Pancreas (tissue), 10 donors: ENCODE results near the gene CCT6B. TPM values are rescaled to one million over a fixed set of nuclear protein-coding genes. Genes with fewer than 3 reads are reported as not detected.
"Not testable (repeated sequence)": the region's sequence is repeated elsewhere in the genome, so short reads cannot be mapped to it uniquely, and the experiment has no call there.

Source experiments
- ATAC-seq, 4 donors: fragments of 200-7000 bp; cut with Tn5 transposase; one replicate each; pipeline versions ENCODE4 v1.8.0 to v1.9.1; 2020; ENCODE audit warnings: mild to moderate bottlenecking in 4 of 4, moderate library complexity in 4 of 4
- DNase-seq, 6 donors: peaks; one replicate each; pipeline ENCODE4 v3.0.0-alpha.2; 2020
- FAIRE-seq: peaks from 2 replicates; lab custom pipeline; 2012; peaks lifted over from hg19 to GRCh38; lab: Jason Lieb, UNC
- H3K27ac ChIP-seq, 4 donors: fragments of 200-600 bp; sonication (generic); 1 replicate in 3 of 4; 2 replicates in 1 of 4; pipeline versions ENCODE4 v1.5.0 to v1.8.0; 2020
- H3K27me3 ChIP-seq, 4 donors: fragments of 200-600 bp; one replicate each; pipeline ENCODE4 v1.8.0; 2021
- H3K36me3 ChIP-seq, 3 donors: fragments of 200-600 bp; sonication (generic) in 1 of 3; one replicate each; pipeline versions ENCODE4 v1.5.0 to v1.8.0; 2020 to 2021
- H3K4me1 ChIP-seq, 3 donors: fragments of 200-600 bp; one replicate each; pipeline ENCODE4 v1.8.0; 2021
- H3K4me3 ChIP-seq, 4 donors: fragments of 200-600 bp; sonication (generic) in 2 of 4; one replicate each; pipeline versions ENCODE4 v1.5.0 to v1.8.0; 2020 to 2021
- H3K9me3 ChIP-seq, 4 donors: fragments of 200-600 bp; one replicate each; pipeline ENCODE4 v1.8.0; 2021
- WGBS, 2 donors: extraction: QIAGEN DNeasy Blood & Tissue Kit; methylation state at CpG; one replicate each; pipeline ENCODE4 v1.1.7; 2013; 5-methylcytosine and 5-hydroxymethylcytosine counted together
- intact Hi-C, 3 donors: fragments of 100-400 bp; cut with DNase I; formaldehyde crosslinking; loops; one replicate each; pipeline versions ENCODE4 v1.11.1 to v1.14.2; 2022
- polyA plus RNA-seq, 2 donors: library from polyadenylated mRNA; stranded (reverse); fragments of 200-250 nt; gene quantifications; one replicate each; pipeline ENCODE4 v1.2.3, GENCODE V29; 2013
- total RNA-seq, 6 donors: library from RNA; stranded (reverse); fragmentation: NEBNext Ultra II Directional in 4 of 6; extraction: Animal tissue kit (Norgen Biotek cat#: 25700) in 4 of 6; gene quantifications; one replicate each; pipeline versions ENCODE4 v1.2.1 to v1.2.4, GENCODE V29; 2021 to 2023
- TF ChIP-seq, protein P1 (sequence below), 4 donors: fragments of 200-600 bp; sonication (generic) in 3 of 4; IDR thresholded peaks; one replicate each; pipeline versions ENCODE4 v1.5.0 to v1.8.0; 2021; ENCODE audit warnings: antibody characterized with exemption in 4 of 4
- donor health status: healthy with polysubstance abuse.
- donor health status: DM: no; HTN: no; CAD: no; lungs with moderate emphysema.
- donor health status: DM: no; HTN: no; CAD: no.
- donor health status: control.
- donor health status: control.
- donor health status: Bipolar disorder and iron deficiency.
- donor health status: DM: yes; HTN: yes; CAD: no.
- donor health status: DM: no; HTN: no; CAD: no.
- donor health status: DM: no; HTN: no; CAD: no.
- donor health status: DM: yes; HTN: yes; CAD: no.

CCT6B gene
- total and polyA plus RNA-seq, 8 donors, result 0.68 to 4.0 (median 1.3) TPM

DNA sequence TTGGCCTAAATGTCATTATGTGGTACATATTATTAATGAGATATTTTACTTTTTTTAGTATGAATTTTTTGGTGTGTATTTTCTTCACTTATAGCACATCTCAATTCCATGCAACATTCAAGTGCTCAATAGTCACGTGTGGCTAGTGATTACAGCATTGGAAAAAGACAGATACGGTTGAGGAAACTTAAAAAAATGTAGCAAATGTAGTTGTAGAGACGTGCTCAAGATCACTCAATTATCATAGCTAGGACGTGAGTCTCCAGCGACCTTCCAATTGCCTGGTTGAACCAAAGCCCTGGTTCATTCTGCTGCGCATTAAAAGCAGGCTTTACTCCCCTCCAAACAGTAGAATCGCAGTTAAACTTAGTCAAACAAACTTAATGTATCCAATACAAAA lies 17.9 kb upstream of the CCT6B start:
- peaks cover 0 to 13% (median 0%) of the 10 kb centered on the region in 3 donors for H3K4me1 ChIP-seq
- ATAC-seq, result no peak
- no peak for FAIRE-seq
- no peak overlapping the region for H3K4me3 ChIP-seq
- no peak for DNase-seq
- H3K9me3 ChIP-seq, result no peaks in the 10 kb centered on the region
- no peak overlapping the region for H3K27ac ChIP-seq
- intact Hi-C loops, result no loop called here
- TF ChIP-seq, protein P1, sequence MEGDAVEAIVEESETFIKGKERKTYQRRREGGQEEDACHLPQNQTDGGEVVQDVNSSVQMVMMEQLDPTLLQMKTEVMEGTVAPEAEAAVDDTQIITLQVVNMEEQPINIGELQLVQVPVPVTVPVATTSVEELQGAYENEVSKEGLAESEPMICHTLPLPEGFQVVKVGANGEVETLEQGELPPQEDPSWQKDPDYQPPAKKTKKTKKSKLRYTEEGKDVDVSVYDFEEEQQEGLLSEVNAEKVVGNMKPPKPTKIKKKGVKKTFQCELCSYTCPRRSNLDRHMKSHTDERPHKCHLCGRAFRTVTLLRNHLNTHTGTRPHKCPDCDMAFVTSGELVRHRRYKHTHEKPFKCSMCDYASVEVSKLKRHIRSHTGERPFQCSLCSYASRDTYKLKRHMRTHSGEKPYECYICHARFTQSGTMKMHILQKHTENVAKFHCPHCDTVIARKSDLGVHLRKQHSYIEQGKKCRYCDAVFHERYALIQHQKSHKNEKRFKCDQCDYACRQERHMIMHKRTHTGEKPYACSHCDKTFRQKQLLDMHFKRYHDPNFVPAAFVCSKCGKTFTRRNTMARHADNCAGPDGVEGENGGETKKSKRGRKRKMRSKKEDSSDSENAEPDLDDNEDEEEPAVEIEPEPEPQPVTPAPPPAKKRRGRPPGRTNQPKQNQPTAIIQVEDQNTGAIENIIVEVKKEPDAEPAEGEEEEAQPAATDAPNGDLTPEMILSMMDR (IDR thresholded peaks at IDR 0.05), result no peak
- 90 to 93% methylated on average over 7 of the region's 7 CpGs for WGBS, 2 donors
- no peaks in the 10 kb centered on the region for H3K36me3 ChIP-seq
- no peaks in the 10 kb centered on the region for H3K27me3 ChIP-seq

DNA sequence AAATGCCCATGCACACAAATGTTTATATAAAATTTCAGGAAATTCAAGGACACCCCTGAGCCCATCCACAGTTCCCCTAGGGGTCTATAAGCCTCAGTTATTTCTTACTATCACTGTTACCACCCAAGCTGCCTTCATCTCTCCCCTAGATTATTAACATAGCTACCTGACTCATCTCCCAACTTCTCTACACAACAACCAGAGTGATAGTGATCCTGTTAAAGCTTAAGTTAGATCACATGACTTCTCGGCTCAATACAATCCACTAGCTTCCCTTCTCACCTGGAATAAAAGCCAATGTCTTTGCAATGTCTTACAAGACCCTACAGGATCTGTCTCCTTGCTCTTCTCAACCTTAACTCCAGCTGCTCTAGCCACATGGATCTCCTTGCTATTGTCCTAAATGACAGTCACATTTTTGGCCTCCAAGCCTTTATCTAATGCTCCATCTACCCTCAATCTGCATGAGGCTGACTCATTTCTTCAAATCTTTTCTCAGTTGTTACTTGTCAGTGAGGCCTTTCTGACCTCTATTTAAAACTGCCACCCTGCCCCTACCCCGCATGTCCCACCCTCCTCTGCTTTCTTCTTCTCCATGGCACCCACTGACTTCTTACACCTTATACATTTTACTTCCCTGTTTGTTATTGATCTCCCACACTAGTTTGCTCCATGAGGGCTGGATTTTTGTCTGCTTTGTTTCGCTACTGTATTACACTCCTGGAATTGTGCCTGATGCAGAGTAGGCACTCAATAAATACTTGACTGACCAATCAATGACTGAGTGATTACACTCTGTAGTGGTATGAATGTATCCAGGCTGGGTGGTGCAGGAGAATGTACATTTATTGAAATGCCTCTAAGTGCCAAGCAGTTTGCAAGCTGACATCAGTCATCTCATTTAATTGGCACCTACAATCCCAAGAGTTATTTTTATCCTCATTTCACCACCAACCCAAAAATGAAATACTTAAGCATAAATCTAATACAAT lies 13.8 kb upstream of the CCT6B start:
- Histone ChIP-seq H3K36me3 (no peaks in the 10 kb centered on the region), H3K27me3 (no peaks in the 10 kb centered on the region), H3K9me3 (no peaks in the 10 kb centered on the region), H3K4me3 (no peak overlapping the region), H3K4me1 (peaks cover 0 to 3% (median 0%) of the 10 kb centered on the region in 3 donors), H3K27ac (no peak overlapping the region)
- intact Hi-C loops, result no loop called here
- TF ChIP-seq, protein P1 (IDR thresholded peaks at IDR 0.05), result no peak
- WGBS, 2 donors, result 77 to 81% methylated on average over 3 of the region's 3 CpGs
- DNase-seq (no peak), FAIRE-seq (no peak), ATAC-seq (no peak)

DNA sequence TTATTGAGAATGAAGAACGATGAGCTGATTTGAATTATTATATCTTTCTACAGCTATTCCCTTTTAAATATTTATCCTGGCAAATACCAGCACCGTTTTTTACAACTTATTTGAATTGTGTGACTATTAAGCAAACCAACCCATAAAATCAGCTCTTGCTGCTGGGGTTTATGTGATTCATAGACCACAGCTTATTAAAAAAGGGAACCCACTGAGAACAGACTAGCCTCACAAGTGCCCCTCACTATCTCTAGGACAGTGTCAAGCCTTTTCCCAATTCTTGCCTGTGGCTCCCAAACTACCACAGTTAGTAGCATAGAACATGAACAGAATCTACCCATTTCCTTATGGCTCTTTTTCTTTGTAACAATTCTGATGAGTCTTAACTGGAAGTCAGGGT lies 12.9 kb upstream of the CCT6B start:
- ATAC-seq (no peak), DNase-seq (no peak), FAIRE-seq (no peak)
- TF ChIP-seq, protein P1 (IDR thresholded peaks at IDR 0.05), result no peak
- no peaks in the 10 kb centered on the region for H3K27me3 ChIP-seq
- H3K36me3 ChIP-seq, result no peaks in the 10 kb centered on the region
- no peaks in the 10 kb centered on the region for H3K9me3 ChIP-seq
- no peak overlapping the region for H3K27ac ChIP-seq
- no peak overlapping the region for H3K4me3 ChIP-seq
- H3K4me1 ChIP-seq, result no peaks in the 10 kb centered on the region
- WGBS, 2 donors, result 17 to 25% methylated on average over 2 of the region's 2 CpGs
- intact Hi-C loops, result no loop called here

DNA sequence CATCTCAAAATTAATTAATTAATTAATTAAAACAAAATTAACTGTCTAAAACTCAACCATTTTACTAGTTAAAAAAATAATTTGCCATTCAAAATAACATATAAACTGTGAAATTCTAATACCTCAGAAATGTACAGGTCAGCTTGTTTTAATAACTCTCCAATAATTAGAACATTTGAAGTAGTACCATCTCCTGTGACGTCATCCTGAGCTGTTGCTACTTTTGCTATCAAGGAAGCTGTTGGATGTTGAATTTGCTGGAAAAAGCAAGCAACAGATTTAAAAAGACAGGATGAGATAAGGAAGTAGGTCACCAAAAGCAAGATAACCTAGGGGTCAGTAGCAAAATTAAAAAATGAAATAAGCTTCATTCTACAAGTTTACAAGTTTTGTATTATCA lies 2.8 kb downstream of the CCT6B start:
- FAIRE-seq (no peak), ATAC-seq (no peak), DNase-seq (no peak)
- Histone ChIP-seq H3K4me3 (no peak overlapping the region), H3K27me3 (no peaks in the 10 kb centered on the region), H3K36me3 (no peaks in the 10 kb centered on the region), H3K4me1 (peaks cover 0 to 18% (median 14%) of the 10 kb centered on the region in 3 donors), H3K9me3 (no peaks in the 10 kb centered on the region), H3K27ac (no peak overlapping the region)
- WGBS, 2 donors, result 57 to 68% methylated on average over 1 of the region's 1 CpG
- intact Hi-C loops, result no loop called here
- TF ChIP-seq, protein P1 (IDR thresholded peaks at IDR 0.05), result no peak

DNA sequence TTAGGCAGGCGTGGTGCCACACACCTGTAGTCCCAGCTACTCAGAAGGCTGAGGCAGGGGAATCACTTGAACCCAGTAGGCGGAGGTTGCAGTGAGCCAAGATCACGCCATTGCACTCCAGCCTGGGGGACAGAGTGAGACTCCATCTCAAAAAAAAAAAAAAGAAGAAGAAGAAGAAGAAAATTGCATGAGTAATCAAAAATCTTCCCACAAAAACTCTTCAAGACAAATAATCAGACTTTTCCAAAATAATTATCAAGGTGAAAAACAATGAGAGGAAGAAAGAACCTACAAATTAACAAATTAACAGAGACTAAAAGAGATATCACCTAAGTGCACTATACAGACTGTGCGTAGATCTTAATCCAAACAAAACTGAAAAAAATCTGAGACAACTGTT lies 10.5 kb downstream of the CCT6B start:
- intact Hi-C loops, FAIRE-seq: not testable (repeated sequence)
- 92 to 94% methylated on average over 4 of the region's 4 CpGs for WGBS, 2 donors

More for the DNA sequence above, 10.5 kb downstream of the CCT6B start:
- H3K36me3 ChIP-seq, H3K4me1 ChIP-seq, H3K27me3 ChIP-seq, H3K27ac ChIP-seq, H3K4me3 ChIP-seq, DNase-seq, H3K9me3 ChIP-seq, ATAC-seq: not testable (repeated sequence)
